ENCODE results near the gene WDR19. TPM values are rescaled to one million over a fixed set of nuclear protein-coding genes. Genes with fewer than 3 reads are reported as not detected.

Gene WDR19
- total RNA-seq, 1 donor from 2014 or later = 20.8 TPM

DNA sequence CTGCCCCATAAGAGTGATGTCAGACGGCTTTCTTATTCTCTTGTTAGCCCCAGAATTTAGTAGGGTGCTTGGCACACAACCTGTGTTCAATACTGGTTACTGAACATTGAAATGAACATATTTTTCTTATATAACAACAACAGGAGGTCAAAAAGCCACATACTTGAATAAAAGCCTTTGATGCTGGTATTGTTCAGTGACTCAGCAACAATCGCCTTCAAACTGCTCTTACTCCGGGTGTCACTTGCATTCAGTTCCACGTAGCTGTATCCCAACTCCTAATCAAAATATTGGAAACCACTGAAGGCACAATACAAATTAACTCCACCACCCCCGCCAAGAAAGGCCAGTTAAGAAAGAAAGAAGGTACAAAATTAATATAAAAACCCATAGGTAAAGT, 122.3 kb downstream of the WDR19 start:
- Histone ChIP-seq H3K36me3 (ENCODE audit: control insufficient read depth, insufficient read depth, low read length) (peaks cover 10% of the 10 kb centered on the region), H3K27me3 (ENCODE audit: control insufficient read depth, insufficient read depth, low read length) (no peaks in the 10 kb centered on the region), H3K4me3 (ENCODE audit: low read depth, low read length) (no peak overlapping the region)
- TF ChIP-seq, protein P1, sequence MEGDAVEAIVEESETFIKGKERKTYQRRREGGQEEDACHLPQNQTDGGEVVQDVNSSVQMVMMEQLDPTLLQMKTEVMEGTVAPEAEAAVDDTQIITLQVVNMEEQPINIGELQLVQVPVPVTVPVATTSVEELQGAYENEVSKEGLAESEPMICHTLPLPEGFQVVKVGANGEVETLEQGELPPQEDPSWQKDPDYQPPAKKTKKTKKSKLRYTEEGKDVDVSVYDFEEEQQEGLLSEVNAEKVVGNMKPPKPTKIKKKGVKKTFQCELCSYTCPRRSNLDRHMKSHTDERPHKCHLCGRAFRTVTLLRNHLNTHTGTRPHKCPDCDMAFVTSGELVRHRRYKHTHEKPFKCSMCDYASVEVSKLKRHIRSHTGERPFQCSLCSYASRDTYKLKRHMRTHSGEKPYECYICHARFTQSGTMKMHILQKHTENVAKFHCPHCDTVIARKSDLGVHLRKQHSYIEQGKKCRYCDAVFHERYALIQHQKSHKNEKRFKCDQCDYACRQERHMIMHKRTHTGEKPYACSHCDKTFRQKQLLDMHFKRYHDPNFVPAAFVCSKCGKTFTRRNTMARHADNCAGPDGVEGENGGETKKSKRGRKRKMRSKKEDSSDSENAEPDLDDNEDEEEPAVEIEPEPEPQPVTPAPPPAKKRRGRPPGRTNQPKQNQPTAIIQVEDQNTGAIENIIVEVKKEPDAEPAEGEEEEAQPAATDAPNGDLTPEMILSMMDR (IDR thresholded peaks at IDR 0.05; ENCODE audit: insufficient read depth, low read length, severe bottlenecking) = no peak
- FAIRE-seq = no peak
- no peak for DNase-seq (ENCODE audit: low read depth)

DNA sequence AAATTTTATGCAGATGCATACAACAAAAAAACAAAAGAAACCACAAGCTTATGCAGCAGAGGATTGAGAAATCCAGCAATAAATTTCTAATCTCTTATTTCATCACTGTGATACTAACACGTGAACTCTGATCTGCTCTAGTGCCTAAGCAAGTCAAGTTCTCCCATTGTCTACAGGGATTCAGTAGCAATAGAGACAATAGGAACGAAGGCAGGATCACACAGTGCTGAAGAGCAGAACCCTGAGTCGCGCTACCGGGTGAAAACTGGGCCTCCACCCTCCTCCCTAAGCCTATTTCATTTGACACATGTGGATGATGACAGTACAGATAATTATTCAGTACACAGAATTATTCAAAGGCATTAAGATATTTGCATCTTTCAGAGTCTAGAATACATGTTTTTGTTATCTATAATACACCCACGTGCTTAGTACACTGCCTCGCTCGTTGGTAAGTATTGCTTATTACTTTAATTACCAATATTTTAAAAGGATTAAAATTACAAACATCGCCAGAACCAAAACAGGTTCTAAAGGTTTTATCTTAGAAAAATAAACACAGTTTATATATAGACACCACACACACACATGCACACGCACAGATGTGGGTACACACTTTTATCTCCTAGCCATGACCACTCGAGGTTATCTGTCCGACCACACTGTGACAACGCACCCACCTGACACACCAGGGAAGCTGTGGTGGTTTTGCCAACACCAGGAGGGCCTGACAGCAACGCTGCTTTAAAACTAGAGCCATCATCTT, 123.8 kb downstream of the WDR19 start:
- no peak for DNase-seq (ENCODE audit: low read depth)
- no peak for FAIRE-seq

DNA sequence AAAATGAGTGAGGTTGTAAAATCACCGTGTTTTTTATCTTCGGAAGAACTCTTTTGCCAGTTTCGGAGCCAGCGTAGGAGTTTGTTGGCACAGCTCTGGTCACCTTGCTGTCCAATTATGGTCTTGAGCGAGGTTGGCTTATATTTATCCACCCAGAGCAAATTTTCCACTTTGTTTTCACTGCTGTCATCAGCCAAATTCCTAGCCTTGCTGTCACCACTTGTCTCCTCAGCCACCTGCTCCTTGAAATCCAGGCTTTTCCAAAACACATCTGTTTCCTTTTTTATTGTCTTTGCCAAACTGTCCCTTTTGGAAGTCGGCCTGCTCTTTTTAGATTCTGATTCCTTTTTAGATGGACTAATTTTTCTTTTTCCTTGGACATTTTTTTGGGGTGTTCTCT, 126.3 kb downstream of the WDR19 start:
- no peak for DNase-seq (ENCODE audit: low read depth)
- peaks cover 14% of the 10 kb centered on the region for H3K36me3 ChIP-seq (ENCODE audit: control insufficient read depth, insufficient read depth, low read length)
- no peak overlapping the region for H3K4me3 ChIP-seq (ENCODE audit: low read depth, low read length)
- H3K27me3 ChIP-seq (ENCODE audit: control insufficient read depth, insufficient read depth, low read length) = no peaks in the 10 kb centered on the region
- no peak for FAIRE-seq
- TF ChIP-seq, protein P1 (IDR thresholded peaks at IDR 0.05; ENCODE audit: insufficient read depth, low read length, severe bottlenecking) = no peak

More for the DNA sequence above, 123.8 kb downstream of the WDR19 start:
- Histone ChIP-seq H3K4me3 (ENCODE audit: low read depth, low read length) (no peak overlapping the region), H3K36me3 (ENCODE audit: control insufficient read depth, insufficient read depth, low read length) (peaks cover 8% of the 10 kb centered on the region), H3K27me3 (ENCODE audit: control insufficient read depth, insufficient read depth, low read length) (no peaks in the 10 kb centered on the region)
- TF ChIP-seq, protein P1 (IDR thresholded peaks at IDR 0.05; ENCODE audit: insufficient read depth, low read length, severe bottlenecking) = no peak

DNA sequence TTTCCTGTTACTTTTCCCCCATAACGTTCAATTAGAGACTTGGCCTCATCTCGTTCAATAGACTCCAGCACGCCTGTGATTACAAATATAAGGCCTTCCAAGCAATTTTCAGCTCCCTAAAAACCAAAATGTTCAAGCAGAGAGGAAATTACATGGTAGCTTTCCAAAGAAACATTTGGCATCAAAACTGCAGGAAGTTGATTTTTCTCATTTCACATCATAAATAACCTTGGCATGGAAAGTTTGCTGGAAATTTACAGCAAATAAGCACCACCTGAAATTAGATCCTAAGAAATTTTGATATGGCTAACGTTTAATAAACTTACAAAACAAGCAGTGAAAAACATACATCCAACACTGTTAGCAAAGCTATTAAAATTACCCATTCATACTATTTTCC, 130.5 kb downstream of the WDR19 start:
- TF ChIP-seq, protein P1 (IDR thresholded peaks at IDR 0.05; ENCODE audit: insufficient read depth, low read length, severe bottlenecking) = no peak
- H3K36me3 ChIP-seq (ENCODE audit: control insufficient read depth, insufficient read depth, low read length) = peaks cover 13% of the 10 kb centered on the region
- DNase-seq (ENCODE audit: low read depth) (no peak), FAIRE-seq (no peak)
- H3K4me3 ChIP-seq (ENCODE audit: low read depth, low read length) = no peak overlapping the region
- no peaks in the 10 kb centered on the region for H3K27me3 ChIP-seq (ENCODE audit: control insufficient read depth, insufficient read depth, low read length)

DNA sequence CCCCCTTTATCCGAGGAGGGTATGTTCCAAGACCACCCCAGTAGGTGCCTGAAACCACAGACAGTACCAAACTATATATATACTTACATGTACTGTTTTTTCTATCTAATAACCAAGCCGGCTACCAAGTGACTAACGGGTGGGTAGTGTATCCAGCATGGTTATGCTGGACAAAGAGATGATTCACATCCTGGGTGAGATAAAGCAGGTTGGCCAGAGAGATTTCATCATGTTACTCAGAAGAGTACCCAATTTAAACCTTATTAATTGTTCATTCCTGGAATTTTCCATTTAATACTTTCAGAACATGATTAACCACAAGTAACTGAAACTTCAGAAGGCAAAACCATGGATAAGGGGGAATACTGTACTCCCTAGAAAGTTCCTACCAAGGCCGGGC, 137.3 kb downstream of the WDR19 start:
- TF ChIP-seq, protein P1 (IDR thresholded peaks at IDR 0.05; ENCODE audit: insufficient read depth, low read length, severe bottlenecking) = no peak
- no peaks in the 10 kb centered on the region for H3K27me3 ChIP-seq (ENCODE audit: control insufficient read depth, insufficient read depth, low read length)
- DNase-seq (ENCODE audit: low read depth) (peak; percentile 98), FAIRE-seq (no peak)
- peak overlapping the region; percentile 13 for H3K4me3 ChIP-seq (ENCODE audit: low read depth, low read length)
- H3K36me3 ChIP-seq (ENCODE audit: control insufficient read depth, insufficient read depth, low read length) = peaks cover 3% of the 10 kb centered on the region
